GM13976 (cell line): ENCODE measurements around the gene EPHB4.

Experiments used
- DNase-seq: peaks from one replicate; pipeline ENCODE4 v3.0.0; 2012; ENCODE audit warnings: low spot score
- in situ Hi-C: fragments of 300-500 bp; cut with MboI; formaldehyde crosslinking; loops from one replicate; pipeline ENCODE4 v1.12.0; 2022; ENCODE audit warnings: low sequenced_read_pairs, mixed read lengths, inconsistent platforms; ENCODE audit not compliant: unreplicated experiment
- TF ChIP-seq, protein P1 (sequence below): IDR thresholded peaks from 2 replicates; pipeline ENCODE4 v1.5.1; 2012; ENCODE audit warnings: borderline replicate concordance, mild to moderate bottlenecking; ENCODE audit not compliant: insufficient read depth; ENCODE audit errors: extremely low read depth, missing control alignments, control extremely low read depth

The EPHB4 gene

GRCh38 chr7:100867776-100868485 lies 40.6 kb upstream of the EPHB4 start:
- DNase-seq, result no peak
- TF ChIP-seq, protein P1, sequence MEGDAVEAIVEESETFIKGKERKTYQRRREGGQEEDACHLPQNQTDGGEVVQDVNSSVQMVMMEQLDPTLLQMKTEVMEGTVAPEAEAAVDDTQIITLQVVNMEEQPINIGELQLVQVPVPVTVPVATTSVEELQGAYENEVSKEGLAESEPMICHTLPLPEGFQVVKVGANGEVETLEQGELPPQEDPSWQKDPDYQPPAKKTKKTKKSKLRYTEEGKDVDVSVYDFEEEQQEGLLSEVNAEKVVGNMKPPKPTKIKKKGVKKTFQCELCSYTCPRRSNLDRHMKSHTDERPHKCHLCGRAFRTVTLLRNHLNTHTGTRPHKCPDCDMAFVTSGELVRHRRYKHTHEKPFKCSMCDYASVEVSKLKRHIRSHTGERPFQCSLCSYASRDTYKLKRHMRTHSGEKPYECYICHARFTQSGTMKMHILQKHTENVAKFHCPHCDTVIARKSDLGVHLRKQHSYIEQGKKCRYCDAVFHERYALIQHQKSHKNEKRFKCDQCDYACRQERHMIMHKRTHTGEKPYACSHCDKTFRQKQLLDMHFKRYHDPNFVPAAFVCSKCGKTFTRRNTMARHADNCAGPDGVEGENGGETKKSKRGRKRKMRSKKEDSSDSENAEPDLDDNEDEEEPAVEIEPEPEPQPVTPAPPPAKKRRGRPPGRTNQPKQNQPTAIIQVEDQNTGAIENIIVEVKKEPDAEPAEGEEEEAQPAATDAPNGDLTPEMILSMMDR, result no peak
- in situ Hi-C loops, result loop anchor here (25.0 kb wide), 1 partner anchor 406 kb away; the partner anchor contains the start of gene SPACDR

DNA sequence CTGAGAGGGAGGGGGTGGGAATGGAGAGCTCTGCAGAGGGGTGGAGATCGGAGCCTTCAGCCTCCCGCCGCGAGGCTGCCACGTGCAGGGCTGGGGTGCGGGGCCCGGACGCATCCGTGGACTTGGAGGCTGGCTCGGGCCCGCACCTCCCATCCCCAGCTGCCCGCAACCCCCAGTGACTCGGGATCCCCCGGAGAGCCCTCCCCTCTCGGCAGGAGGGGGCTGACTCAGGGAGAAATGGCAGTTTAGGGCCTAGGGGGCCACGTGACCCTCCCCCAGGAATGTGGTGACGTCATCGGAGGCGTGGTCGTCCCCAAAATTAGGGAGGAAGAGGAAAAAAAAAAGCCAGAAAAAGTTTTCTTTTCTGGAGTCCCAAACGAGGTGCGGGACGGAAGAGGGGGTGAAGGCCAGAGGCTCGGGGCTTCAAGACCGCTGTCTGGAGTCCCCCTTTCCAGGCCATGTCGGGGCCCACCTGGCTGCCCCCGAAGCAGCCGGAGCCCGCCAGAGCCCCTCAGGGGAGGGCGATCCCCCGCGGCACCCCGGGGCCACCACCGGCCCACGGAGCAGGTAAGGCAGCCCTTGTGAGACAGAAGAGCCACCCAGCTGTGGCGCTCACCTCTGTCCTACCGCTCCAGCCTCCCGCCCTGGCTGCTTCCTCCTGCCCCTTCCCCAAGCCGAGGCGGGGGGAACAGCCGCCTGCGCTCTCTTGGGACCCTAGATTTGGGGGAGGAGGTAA lies 39.9 kb upstream of the EPHB4 start, which contains the start of gene TRIP6:
TSS of gene TRIP6 (plus strand) at position 348 of the 736 bp plus-strand sequence. CDS start at position 459, 111 bp downstream.
- in situ Hi-C loops, result loop anchor here (25.0 kb wide), 1 partner anchor 405 kb away; the partner anchor contains the start of gene SPACDR
- DNase-seq, result peak; percentile 89

DNA sequence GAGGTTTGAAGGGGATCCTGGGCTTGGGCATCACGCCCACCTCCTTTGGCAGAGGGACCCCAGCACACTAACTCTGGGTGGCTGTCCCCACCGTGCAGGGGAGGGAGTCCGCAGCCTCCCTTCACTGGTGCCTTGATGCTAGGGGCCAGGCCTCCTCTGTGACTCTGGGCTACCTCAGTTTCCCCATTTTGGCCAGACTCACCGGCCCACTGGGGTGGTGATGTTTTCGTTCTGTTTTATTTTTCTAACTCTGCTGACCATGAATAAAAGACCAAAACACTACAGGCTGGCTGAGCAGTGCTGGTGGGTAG lies 39.4 kb upstream of the EPHB4 start:
- TF ChIP-seq, protein P1, result no peak
- DNase-seq, result no peak
- in situ Hi-C loops, result loop anchor here (25.0 kb wide), 1 partner anchor 404 kb away; the partner anchor contains the start of gene SPACDR

More for the DNA sequence above, 39.9 kb upstream of the EPHB4 start, which contains the start of gene TRIP6:
- TF ChIP-seq, protein P1, result no peak

DNA sequence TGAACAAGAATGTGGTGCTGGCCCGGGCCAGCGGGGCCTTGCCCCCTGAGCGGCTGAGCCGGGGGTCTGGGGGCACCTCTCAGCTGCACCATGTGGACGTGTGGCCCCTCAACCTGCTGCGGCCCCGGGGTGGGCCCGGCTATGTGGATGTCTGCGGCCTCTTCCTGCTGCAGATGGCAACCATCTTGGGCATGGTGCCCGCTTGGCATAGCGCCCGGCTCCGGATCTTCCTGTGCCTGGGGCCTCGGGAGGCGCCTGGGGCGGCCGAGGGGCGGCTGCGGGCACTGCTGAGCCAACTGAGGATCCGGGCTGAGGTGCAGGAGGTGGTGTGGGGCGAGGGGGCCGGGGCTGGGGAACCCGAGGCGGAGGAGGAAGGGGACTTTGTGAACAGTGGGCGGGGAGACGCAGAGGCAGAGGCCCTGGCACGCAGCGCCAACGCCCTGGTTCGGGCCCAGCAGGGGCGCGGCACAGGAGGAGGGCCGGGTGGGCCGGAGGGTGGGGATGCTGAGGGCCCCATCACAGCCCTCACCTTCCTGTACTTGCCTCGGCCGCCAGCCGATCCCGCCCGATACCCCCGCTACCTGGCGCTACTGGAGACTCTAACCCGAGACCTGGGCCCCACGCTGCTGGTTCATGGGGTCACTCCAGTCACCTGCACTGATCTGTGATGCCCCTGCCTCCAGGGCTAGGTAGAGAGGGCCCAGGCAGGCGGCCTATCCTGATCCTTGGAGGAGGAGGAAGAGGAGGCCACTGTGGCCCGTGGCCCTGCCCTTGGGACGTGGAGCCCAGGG lies 38.8 kb upstream of the EPHB4 start:
- no peak for DNase-seq
- TF ChIP-seq, protein P1, result no peak
- in situ Hi-C loops, result loop anchor here (25.0 kb wide), 1 partner anchor 404 kb away; the partner anchor contains the start of gene SPACDR

- TF ChIP-seq, protein P1, result no peak
- in situ Hi-C loops, result loop anchor here (25.0 kb wide), 1 partner anchor 403 kb away; the partner anchor contains the start of gene SPACDR
- DNase-seq, result no peak
These were observed 38.1 kb upstream of the EPHB4 start for GRCh38 chr7:100865372-100865911.
